GM19023 (cell line): Measurements from ENCODE around the gene SRRD.
A peak's percentile ranks its signal among the peaks of the same experiment; 100 is the strongest.

Experiments
- ATAC-seq: cut with Tn5 transposase; IDR thresholded peaks from one replicate; pipeline ENCODE4 v1.9.1; 2021; ENCODE audit warnings: mild to moderate bottlenecking, moderate library complexity; ENCODE audit not compliant: unreplicated experiment

SRRD gene

DNA sequence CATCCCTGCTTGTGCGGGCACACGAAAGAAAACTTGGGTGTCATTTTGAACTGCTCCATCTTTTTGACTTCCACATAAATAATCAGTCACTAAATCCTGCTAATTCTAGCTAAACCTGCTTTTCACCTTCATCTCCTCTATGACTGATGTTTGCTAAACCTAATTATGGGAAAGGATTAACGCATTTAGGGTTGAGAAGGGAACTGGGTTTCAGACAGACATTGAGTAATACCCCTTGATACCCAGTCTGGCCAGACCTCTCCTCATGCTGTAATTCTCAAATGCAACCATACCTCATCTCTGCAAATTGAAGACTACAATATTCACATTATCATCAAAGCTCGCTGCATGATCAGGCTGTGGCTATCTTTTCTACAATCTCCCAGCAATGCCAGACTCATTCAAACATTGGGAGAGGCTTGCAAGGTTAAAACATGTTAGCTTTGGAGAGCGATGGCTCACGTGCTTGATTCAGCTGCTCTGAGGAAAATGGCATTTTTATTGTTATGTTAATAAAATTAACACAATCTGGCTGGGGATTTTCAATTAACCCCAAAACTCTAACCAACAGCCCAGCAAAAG, 2.5 kb upstream of the SRRD start:
- no peak for ATAC-seq

DNA sequence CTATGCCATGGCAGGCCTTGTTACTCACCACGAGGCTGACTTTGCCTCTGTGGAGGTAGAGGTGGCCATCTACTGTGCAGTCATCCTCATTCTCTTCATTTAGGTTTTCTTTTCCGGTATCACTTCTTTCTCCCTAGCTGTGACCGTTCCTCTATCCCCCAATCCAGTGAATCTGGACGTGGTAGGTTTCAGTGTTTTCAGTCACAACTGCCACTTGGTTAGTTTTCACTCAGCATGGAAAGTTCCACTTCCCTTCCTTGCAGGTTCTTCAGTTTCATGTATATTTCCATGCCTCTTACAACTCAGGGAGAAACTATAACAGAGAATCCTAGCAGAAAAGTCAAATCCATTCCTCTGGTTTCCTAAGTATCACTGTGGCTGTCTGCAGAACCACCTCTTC, 2.0 kb upstream of the SRRD start:
- no peak for ATAC-seq

GRCh38 chr22:26482161-26482560, 1.5 kb upstream of the SRRD start:
- ATAC-seq, result no peak

DNA sequence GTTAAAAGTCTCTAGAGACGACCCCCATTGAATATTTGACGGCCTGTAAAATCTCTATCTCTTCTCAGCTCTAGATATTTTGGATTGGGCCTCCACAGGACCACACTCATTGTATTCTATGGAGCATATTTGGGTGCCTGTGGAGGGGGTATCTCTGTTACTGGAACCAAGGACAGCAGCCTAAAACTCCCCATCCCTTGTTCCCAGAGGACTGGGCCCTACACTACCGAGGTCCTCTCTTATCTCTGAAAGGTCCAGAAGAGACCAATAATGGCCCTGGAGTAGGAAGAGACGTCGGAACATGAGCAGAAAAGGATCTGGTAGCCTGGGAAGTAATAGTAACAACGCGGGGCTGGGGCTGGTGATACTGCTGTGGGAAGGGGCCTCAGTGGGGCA, 636 bp upstream of the SRRD start:
- ATAC-seq, result no peak

DNA sequence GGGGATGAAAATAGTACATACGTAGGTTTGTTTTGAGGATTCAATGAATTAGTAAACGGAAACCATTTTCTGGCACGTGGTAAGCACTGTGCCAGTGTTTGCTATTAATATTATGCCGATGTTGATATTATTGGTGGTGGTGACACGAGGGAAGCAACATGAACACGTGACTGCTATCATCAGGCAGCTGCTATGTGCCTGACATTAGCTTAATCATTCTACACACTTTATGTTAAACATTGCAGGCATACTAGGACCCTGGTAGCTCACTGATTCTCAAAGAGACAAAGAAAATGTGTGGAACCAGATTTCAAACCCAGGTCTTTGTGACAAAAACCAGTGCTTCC, 656 bp downstream of the SRRD start:
- no peak for ATAC-seq

DNA sequence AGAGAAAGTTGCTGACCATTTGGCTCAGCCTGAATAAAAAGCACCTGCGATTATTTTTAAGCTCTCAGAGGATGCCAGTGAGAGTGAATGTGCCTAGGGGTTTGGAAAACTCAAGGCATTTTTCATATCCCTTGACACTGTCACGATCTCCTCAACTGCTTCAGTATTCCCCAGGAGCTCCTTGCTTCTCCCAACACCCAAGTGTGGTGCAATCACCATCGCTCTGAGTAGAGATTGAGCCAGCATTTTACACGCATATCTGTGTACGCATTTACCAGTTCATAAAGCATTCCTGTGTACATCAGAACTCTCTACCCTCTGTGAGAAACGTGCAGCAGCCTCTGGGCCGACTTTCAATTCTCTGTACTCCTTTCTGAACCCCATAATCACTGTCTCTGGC, 1.3 kb downstream of the SRRD start:
- no peak for ATAC-seq

GRCh38 chr22:26485806-26486390, 2.2 kb downstream of the SRRD start:
- ATAC-seq, result no peak

GRCh38 chr22:26486394-26486793, 2.7 kb downstream of the SRRD start:
- no peak for ATAC-seq

GRCh38 chr22:26487996-26488395, 4.3 kb downstream of the SRRD start:
- no peak for ATAC-seq

GRCh38 chr22:26489447-26490036, 5.9 kb downstream of the SRRD start:
- ATAC-seq, result no peak

- ATAC-seq, result no peak
Observed at GRCh38 chr22:26492220-26492619, 8.5 kb downstream of the SRRD start.

GRCh38 chr22:26494506-26494905, 10.8 kb downstream of the SRRD start:
- ATAC-seq, result no peak

- ATAC-seq, result no peak
Observed at GRCh38 chr22:26496456-26496855, 12.8 kb downstream of the SRRD start.

DNA sequence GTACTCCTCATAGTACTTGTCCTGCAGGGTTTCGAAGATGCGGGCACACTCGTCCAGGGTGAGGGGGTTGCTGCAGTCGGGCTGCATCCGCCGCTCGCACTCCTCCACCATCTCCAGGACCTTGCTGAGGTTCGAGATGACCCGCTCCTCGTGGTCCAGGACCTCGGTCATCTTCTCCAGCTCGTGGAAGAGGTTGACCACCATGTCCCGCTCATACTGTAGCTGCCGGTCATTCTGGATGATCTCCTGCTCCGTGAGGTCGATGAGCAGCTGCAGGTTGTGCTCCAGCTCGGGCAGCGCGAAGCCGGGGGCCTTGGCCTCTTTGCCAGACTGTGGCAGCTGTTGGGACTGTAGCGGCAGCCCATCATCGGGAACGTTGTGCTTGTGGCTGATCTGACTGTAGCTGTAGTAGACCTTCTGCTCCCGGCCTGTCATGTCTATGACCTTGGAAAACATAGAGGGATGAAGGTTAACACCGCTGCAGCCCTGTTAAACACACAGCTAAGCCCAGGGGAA, 15.6 kb downstream of the SRRD start:
- ATAC-seq, result no peak

GRCh38 chr22:26501996-26502395, 18.3 kb downstream of the SRRD start:
- no peak for ATAC-seq

- no peak for ATAC-seq
Observed at GRCh38 chr22:26502688-26503561, 19.2 kb downstream of the SRRD start.

GRCh38 chr22:26503758-26504157, 20.1 kb downstream of the SRRD start:
- ATAC-seq, result no peak

GRCh38 chr22:26508148-26508547, 24.5 kb downstream of the SRRD start:
- ATAC-seq, result no peak

DNA sequence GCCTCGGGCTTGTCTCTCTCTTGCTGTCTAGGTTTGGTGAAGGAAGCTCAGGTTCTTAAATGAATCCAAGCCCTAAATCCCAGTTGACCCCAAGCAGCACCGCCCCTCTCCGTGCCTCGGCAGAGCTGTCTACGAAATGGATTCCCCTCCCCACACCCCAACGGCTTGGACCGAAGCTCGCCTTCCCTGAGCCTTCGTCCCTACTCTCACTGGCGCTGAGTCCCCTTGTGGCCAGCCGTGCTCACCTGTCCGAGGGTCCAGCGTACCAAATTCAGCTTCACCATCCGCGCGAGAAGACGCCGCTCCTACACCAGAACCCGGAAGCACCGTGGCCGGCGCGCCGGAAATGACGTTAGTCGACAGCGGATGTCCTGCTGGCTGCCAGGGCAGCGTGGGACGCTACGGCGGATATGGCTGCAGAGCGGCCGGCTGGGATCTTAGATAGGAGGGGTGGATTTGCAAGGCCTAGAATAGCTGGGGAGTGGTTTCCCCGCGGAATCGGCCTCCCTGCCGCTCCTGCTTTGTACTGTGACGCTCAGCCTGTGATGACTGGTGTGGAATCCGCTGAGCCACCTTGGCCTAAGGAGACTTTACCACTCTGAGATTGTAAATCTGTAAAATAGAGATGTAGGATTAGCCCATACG, 28.6 kb downstream of the SRRD start, which contains the start of gene TFIP11:
TFIP11 (minus strand) TSS at position 325 of the 645 bp plus-strand sequence. CDS start 2,201 bp downstream, outside the sequence.
- peak; percentile 92 for ATAC-seq

DNA sequence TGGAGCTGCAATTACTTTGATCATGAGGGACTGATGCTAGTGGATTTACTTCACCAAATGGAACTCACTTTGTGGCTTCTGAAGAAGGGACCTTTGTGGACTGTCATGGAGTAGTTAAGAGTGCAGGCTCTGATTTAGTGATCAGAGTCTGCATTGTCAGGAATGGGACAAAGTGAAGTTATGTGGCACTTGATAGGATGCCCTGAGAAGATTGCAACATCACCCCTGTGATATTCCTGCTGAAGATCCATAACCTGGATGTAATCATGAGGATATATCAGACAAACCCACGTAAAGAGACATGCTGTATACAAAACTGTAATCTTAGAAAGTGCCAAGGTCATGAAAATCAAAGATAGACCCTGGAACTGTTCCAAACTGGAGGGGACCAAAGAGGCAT, 30.2 kb downstream of the SRRD start:
- ATAC-seq, result no peak
